SK-N-SH (cell line): ENCODE measurements around the gene SIGMAR1. TPM values are rescaled to one million over a fixed set of nuclear protein-coding genes. Genes with fewer than 3 reads are reported as not detected.

Source experiments
- polyA plus RNA-seq, 3 experiments: library from polyadenylated mRNA; depleted of rRNA; stranded (reverse); fragments of >200 nt; gene quantifications; 2 replicates each; pipeline ENCODE4 v1.2.3, GENCODE V29; 2012
- small RNA-seq, 7 experiments: library from RNA; depleted of rRNA; stranded (forward); fragments of <200 nt; gene quantifications; one replicate each; pipeline ENCODE3, GENCODE V24; 2012

Gene SIGMAR1
- polyA plus RNA-seq, 1 of the 3 experiments (the other 2 are of a cell fraction): 79.0 TPM

Small RNA genes within 50 kb of the gene (small RNA-seq; reads per million reads assigned to genes)
- gene CCL27: 0 reads per million in 7 experiments

Other genes with a start within 250 kb of the SIGMAR1 start
- gene FAM219A, start 179.2 kb downstream of the SIGMAR1 start, polyA plus RNA-seq (2012; rRNA removed): 15.7 and 18.5 TPM in 2 replicates
- gene DNAI1, start 179.0 kb downstream of the SIGMAR1 start, polyA plus RNA-seq (2012; rRNA removed): 0.46 and 0.55 TPM in 2 replicates
- 1.2 and 1.5 TPM in 2 replicates for gene ENHO, start 114.8 kb downstream of the SIGMAR1 start, polyA plus RNA-seq (2012; rRNA removed)
- gene CNTFR, start 48.1 kb downstream of the SIGMAR1 start, polyA plus RNA-seq (2012; rRNA removed): 1.8 and 3.7 TPM in 2 replicates
- gene RPP25L, start 25.7 kb downstream of the SIGMAR1 start, polyA plus RNA-seq (2012; rRNA removed): 46.3 and 47.6 TPM in 2 replicates
- 210 and 300 TPM in 2 replicates for gene DCTN3, start 17.3 kb downstream of the SIGMAR1 start, polyA plus RNA-seq (2012; rRNA removed)
- gene ARID3C, start 8.7 kb downstream of the SIGMAR1 start, polyA plus RNA-seq (2012; rRNA removed): 0.08 and 0.11 TPM in 2 replicates
- gene GALT, start 8.9 kb upstream of the SIGMAR1 start, polyA plus RNA-seq (2012; rRNA removed): 45.9 and 49.1 TPM in 2 replicates
- gene IL11RA, start 14.4 kb upstream of the SIGMAR1 start, polyA plus RNA-seq (2012; rRNA removed): 16.5 and 20.8 TPM in 2 replicates
- gene CCL27, start 24.9 kb upstream of the SIGMAR1 start, polyA plus RNA-seq (2012; rRNA removed): 0.10 TPM in 1 of 2 replicates, not detected in the other
- gene CCL19, start 53.5 kb upstream of the SIGMAR1 start, polyA plus RNA-seq (2012; rRNA removed): not detected in 2 replicates
- gene CCL21, start 72.3 kb upstream of the SIGMAR1 start, polyA plus RNA-seq (2012; rRNA removed): not detected in 2 replicates